Pancreas (tissue), 10 donors: Measurements from ENCODE around the gene C18orf63. TPM values are rescaled to one million over a fixed set of nuclear protein-coding genes. Genes with fewer than 3 reads are reported as not detected.

Experiments used
- ATAC-seq, 4 donors: fragments of 200-7000 bp; cut with Tn5 transposase; one replicate each; pipeline versions ENCODE4 v1.8.0 to v1.9.1; 2020; ENCODE audit warnings: mild to moderate bottlenecking in 4 of 4, moderate library complexity in 4 of 4
- DNase-seq, 6 donors: peaks; one replicate each; pipeline ENCODE4 v3.0.0-alpha.2; 2020
- FAIRE-seq: peaks from 2 replicates; lab custom pipeline; 2012; peaks lifted over from hg19 to GRCh38; lab: Jason Lieb, UNC
- H3K27ac ChIP-seq, 4 donors: fragments of 200-600 bp; sonication (generic); 1 replicate in 3 of 4; 2 replicates in 1 of 4; pipeline versions ENCODE4 v1.5.0 to v1.8.0; 2020
- H3K27me3 ChIP-seq, 4 donors: fragments of 200-600 bp; one replicate each; pipeline ENCODE4 v1.8.0; 2021
- H3K36me3 ChIP-seq, 3 donors: fragments of 200-600 bp; sonication (generic) in 1 of 3; one replicate each; pipeline versions ENCODE4 v1.5.0 to v1.8.0; 2020 to 2021
- H3K4me1 ChIP-seq, 3 donors: fragments of 200-600 bp; one replicate each; pipeline ENCODE4 v1.8.0; 2021
- H3K4me3 ChIP-seq, 4 donors: fragments of 200-600 bp; sonication (generic) in 2 of 4; one replicate each; pipeline versions ENCODE4 v1.5.0 to v1.8.0; 2020 to 2021
- H3K9me3 ChIP-seq, 4 donors: fragments of 200-600 bp; one replicate each; pipeline ENCODE4 v1.8.0; 2021
- WGBS, 2 donors: extraction: QIAGEN DNeasy Blood & Tissue Kit; methylation state at CpG; one replicate each; pipeline ENCODE4 v1.1.7; 2013; 5-methylcytosine and 5-hydroxymethylcytosine counted together
- intact Hi-C, 3 donors: fragments of 100-400 bp; cut with DNase I; formaldehyde crosslinking; loops; one replicate each; pipeline versions ENCODE4 v1.11.1 to v1.14.2; 2022
- polyA plus RNA-seq, 2 donors: library from polyadenylated mRNA; stranded (reverse); fragments of 200-250 nt; gene quantifications; one replicate each; pipeline ENCODE4 v1.2.3, GENCODE V29; 2013
- total RNA-seq, 6 donors: library from RNA; stranded (reverse); fragmentation: NEBNext Ultra II Directional in 4 of 6; extraction: Animal tissue kit (Norgen Biotek cat#: 25700) in 4 of 6; gene quantifications; one replicate each; pipeline versions ENCODE4 v1.2.1 to v1.2.4, GENCODE V29; 2021 to 2023
- TF ChIP-seq, protein P1 (sequence below), 4 donors: fragments of 200-600 bp; sonication (generic) in 3 of 4; IDR thresholded peaks; one replicate each; pipeline versions ENCODE4 v1.5.0 to v1.8.0; 2021; ENCODE audit warnings: antibody characterized with exemption in 4 of 4
- donor health status: healthy with polysubstance abuse.
- donor health status: DM: no; HTN: no; CAD: no; lungs with moderate emphysema.
- donor health status: DM: no; HTN: no; CAD: no.
- donor health status: control.
- donor health status: control.
- donor health status: Bipolar disorder and iron deficiency.
- donor health status: DM: yes; HTN: yes; CAD: no.
- donor health status: DM: no; HTN: no; CAD: no.
- donor health status: DM: no; HTN: no; CAD: no.
- donor health status: DM: yes; HTN: yes; CAD: no.

Gene C18orf63
- total RNA-seq (not detected), polyA plus RNA-seq (not detected)

DNA sequence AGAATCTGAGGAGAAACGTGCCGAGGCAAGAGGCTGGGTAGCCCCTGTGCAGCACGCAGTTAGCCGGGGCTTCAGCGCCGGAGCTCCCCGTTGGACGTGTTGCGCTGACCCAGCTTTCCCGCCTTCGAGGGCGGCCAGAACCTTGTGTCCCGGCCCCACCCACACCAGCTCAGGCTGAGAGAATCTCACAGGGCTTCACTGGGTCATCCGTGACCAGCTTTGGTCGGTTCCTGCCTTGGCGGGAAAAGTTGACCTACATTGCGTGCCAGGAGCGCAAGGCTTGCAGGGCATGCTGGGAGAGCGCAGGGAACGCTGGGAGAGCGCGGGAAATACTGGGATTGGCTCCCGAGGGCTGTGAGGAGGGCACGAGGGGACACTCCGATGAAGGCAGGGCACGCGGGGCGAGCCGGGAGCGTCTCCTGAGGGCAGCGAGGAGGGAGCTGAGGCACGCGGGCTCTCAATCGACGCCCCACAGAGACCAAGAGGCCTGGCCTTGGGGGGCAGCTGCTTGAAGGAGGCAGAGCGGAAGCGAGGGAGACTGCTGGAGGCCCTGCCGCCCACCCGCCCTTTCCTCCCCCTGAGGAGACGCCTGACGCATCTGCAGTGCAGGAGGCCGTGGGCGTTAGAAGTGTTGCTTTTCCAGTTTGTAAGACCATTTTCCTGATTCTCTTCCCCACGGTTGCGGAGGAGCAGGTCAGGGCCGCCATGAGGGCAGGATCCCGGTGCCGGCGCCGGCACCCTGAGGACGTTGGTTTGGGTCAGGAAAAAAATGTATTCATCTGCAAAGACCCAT is at the start of gene C18orf63:
Gene C18orf63, plus strand, starts transcription at position 376 of the 793 bp plus-strand sequence. CDS start 2,027 bp downstream, outside the sequence.
- FAIRE-seq = no peak
- WGBS, 2 donors = 90 to 94% methylated on average over 49 to 51 of the region's 51 CpGs
- intact Hi-C loops = no loop called here
- no peak within 1 kb of the TSS for H3K4me3 ChIP-seq
- H3K9me3 ChIP-seq = no peaks in the 10 kb centered on the region
- no peaks in the 10 kb centered on the region for H3K27me3 ChIP-seq
- no peak for ATAC-seq
- no peak within 1 kb of the TSS for H3K27ac ChIP-seq
- peak in 1 of 6 donors; percentile 59 for DNase-seq
- TF ChIP-seq, protein P1, sequence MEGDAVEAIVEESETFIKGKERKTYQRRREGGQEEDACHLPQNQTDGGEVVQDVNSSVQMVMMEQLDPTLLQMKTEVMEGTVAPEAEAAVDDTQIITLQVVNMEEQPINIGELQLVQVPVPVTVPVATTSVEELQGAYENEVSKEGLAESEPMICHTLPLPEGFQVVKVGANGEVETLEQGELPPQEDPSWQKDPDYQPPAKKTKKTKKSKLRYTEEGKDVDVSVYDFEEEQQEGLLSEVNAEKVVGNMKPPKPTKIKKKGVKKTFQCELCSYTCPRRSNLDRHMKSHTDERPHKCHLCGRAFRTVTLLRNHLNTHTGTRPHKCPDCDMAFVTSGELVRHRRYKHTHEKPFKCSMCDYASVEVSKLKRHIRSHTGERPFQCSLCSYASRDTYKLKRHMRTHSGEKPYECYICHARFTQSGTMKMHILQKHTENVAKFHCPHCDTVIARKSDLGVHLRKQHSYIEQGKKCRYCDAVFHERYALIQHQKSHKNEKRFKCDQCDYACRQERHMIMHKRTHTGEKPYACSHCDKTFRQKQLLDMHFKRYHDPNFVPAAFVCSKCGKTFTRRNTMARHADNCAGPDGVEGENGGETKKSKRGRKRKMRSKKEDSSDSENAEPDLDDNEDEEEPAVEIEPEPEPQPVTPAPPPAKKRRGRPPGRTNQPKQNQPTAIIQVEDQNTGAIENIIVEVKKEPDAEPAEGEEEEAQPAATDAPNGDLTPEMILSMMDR (IDR thresholded peaks at IDR 0.05) = no peak
- no peaks in the 10 kb centered on the region for H3K36me3 ChIP-seq
- no peaks in the 10 kb centered on the region for H3K4me1 ChIP-seq

GRCh38 chr18:74266161-74266560 is 49.5 kb upstream of the C18orf63 start:
- H3K36me3 ChIP-seq = peaks cover 0 to 29% (median 5%) of the 10 kb centered on the region in 3 donors
- peak overlapping the region in 1 of 4 donors; percentile 42 for H3K27ac ChIP-seq
- no peaks in the 10 kb centered on the region for H3K27me3 ChIP-seq
- FAIRE-seq = no peak
- peak; percentile 68 to 84 (median 72) for ATAC-seq
- intact Hi-C loops = no loop called here
- TF ChIP-seq, protein P1 (IDR thresholded peaks at IDR 0.05) = no peak
- WGBS, 2 donors = 29 to 31% methylated on average over 9 of the region's 9 CpGs
- peaks cover 0 to 17% (median 10%) of the 10 kb centered on the region in 3 donors for H3K4me1 ChIP-seq
- no peak overlapping the region for H3K4me3 ChIP-seq
- no peak for DNase-seq
- no peaks in the 10 kb centered on the region for H3K9me3 ChIP-seq

GRCh38 chr18:74268175-74268574 is 47.5 kb upstream of the C18orf63 start:
- Histone ChIP-seq H3K36me3 (peaks cover 0 to 9% (median 0%) of the 10 kb centered on the region in 3 donors), H3K27ac (no peak overlapping the region), H3K9me3 (no peaks in the 10 kb centered on the region), H3K4me3 (no peak overlapping the region), H3K27me3 (no peaks in the 10 kb centered on the region), H3K4me1 (peaks cover 2 to 32% (median 14%) of the 10 kb centered on the region in 3 donors)
- 86% methylated on average over 7 of the region's 7 CpGs for WGBS, 2 donors
- no peak for DNase-seq
- TF ChIP-seq, protein P1 (IDR thresholded peaks at IDR 0.05) = no peak
- intact Hi-C loops = no loop called here
- peak in 2 of 4 donors; percentile 6 to 20 for ATAC-seq
- no peak for FAIRE-seq

- FAIRE-seq = no peak
- no peaks in the 10 kb centered on the region for H3K9me3 ChIP-seq
- peaks cover 11 to 41% (median 22%) of the 10 kb centered on the region in 3 donors for H3K4me1 ChIP-seq
- DNase-seq = no peak
- TF ChIP-seq, protein P1 (IDR thresholded peaks at IDR 0.05) = no peak
- WGBS, 2 donors = 54 to 58% methylated on average over 11 of the region's 11 CpGs
- no peak overlapping the region for H3K4me3 ChIP-seq
- H3K27me3 ChIP-seq = no peaks in the 10 kb centered on the region
- peaks cover 0 to 7% (median 0%) of the 10 kb centered on the region in 3 donors for H3K36me3 ChIP-seq
- intact Hi-C loops = no loop called here
- H3K27ac ChIP-seq = no peak overlapping the region
- peak in 1 of 4 donors; percentile 12 for ATAC-seq
Measured at GRCh38 chr18:74268933-74269620, 46.6 kb upstream of the C18orf63 start.
